HepG2 (cell line): ENCODE results near the gene HDAC4. TPM values are rescaled to one million over a fixed set of nuclear protein-coding genes. Genes with fewer than 3 reads are reported as not detected.

Experiments
- ATAC-seq: fragments of 200-7000 bp; cut with Tn5 transposase; 3 replicates; pipeline ENCODE4 v1.9.1; 2020; ENCODE audit warnings: mild to moderate bottlenecking, moderate library complexity
- BruUV-seq: library from RNA; stranded (reverse); fragments of 400-500 nt; replicated peaks from 2 replicates; lab custom pipeline; 2021; lab: Mats Ljungman, UMichigan
- CTCF ChIA-PET: fragments of 300-600 bp; formaldehyde crosslinking; extraction: SDS; loops from one replicate; lab custom pipeline; 2021; ENCODE audit warnings: low total read pairs, inconsistent platforms, low intra/inter-chr PET ratio; lab: Yijun Ruan, JAX
- POLR2A ChIA-PET: fragments of 350-600 bp; sonication (Branson Sonifier 250); formaldehyde crosslinking; loops from one replicate; lab custom pipeline; 2020; ENCODE audit warnings: antibody characterized with exemption, inconsistent platforms; lab: Yijun Ruan, JAX
- DNase-seq: peaks from one replicate; pipeline ENCODE4 v3.0.0-alpha.2; 2015; ENCODE audit warnings: low spot score
- FAIRE-seq: peaks from 3 replicates; lab custom pipeline; 2011; peaks lifted over from hg19 to GRCh38; lab: Jason Lieb, UNC
- H2AFZ ChIP-seq: one replicate; pipeline ENCODE4 v1.6.1; 2011; ENCODE audit warnings: low read length, inconsistent platforms
- H3K27ac ChIP-seq: fragments of 300-600 bp; 3 replicates; pipeline ENCODE4 v1.8.0; 2011; ENCODE audit warnings: mixed run types, mild to moderate bottlenecking, mixed read lengths, low read length, inconsistent platforms; ENCODE audit not compliant: insufficient read depth; ENCODE audit errors: extremely low read length
- H3K27me3 ChIP-seq, 2 experiments: fragments of 200-600 bp in 1 of 2; 2 replicates in 1 of 2; 3 replicates in 1 of 2; pipeline versions ENCODE4 v1.6.0 to v1.8.0; 2011; ENCODE audit warnings: low read length in 2 of 2, mild to moderate bottlenecking in 2 of 2, moderate library complexity in 2 of 2, inconsistent platforms in 1 of 2; ENCODE audit not compliant: insufficient read depth in 2 of 2, control insufficient read depth in 1 of 2
- H3K36me3 ChIP-seq, 2 experiments: fragments of 200-600 bp in 1 of 2; replicated peaks in 1 of 2; 2 replicates in 1 of 2; 3 replicates in 1 of 2; pipeline versions ENCODE4 v1.5.1 to v1.8.0; 2011; ENCODE audit warnings: low read length in 2 of 2, inconsistent platforms in 1 of 2; ENCODE audit not compliant: insufficient read depth in 2 of 2, control insufficient read depth in 1 of 2
- H3K4me1 ChIP-seq: 2 replicates; pipeline ENCODE4 v1.5.1; 2012; ENCODE audit warnings: low read length, inconsistent platforms; ENCODE audit not compliant: insufficient read depth
- H3K4me2 ChIP-seq: 2 replicates; pipeline ENCODE4 v1.6.0; 2011; ENCODE audit warnings: low read depth, low read length, inconsistent platforms
- H3K4me3 ChIP-seq, 3 experiments: fragments of 200-600 bp in 1 of 3; sonication (generic), shearing (Covaris generic) in 1 of 3; replicated peaks in 1 of 3; 2 replicates each; pipeline ENCODE4 v1.5.1; 2011 to 2016; ENCODE audit warnings: low read length in 3 of 3, inconsistent platforms in 2 of 3, low read depth in 2 of 3, mild to moderate bottlenecking in 2 of 3, control low read depth in 1 of 3, mixed read lengths in 1 of 3; ENCODE audit not compliant: insufficient read depth in 1 of 3
- H3K79me2 ChIP-seq: one replicate; pipeline ENCODE4 v1.6.1; 2011; ENCODE audit warnings: low read length, inconsistent platforms; ENCODE audit not compliant: insufficient read depth
- H3K9ac ChIP-seq: 2 replicates; pipeline ENCODE4 v1.6.0; 2011; ENCODE audit warnings: mild to moderate bottlenecking, low read depth, low read length, inconsistent platforms; ENCODE audit not compliant: insufficient read depth
- H3K9me3 ChIP-seq: 2 replicates; pipeline ENCODE4 v1.5.1; 2012; ENCODE audit warnings: mild to moderate bottlenecking, low read length
- H4K20me1 ChIP-seq: 2 replicates; pipeline ENCODE4 v1.6.0; 2011; ENCODE audit warnings: inconsistent platforms, mild to moderate bottlenecking, low read length, moderate library complexity; ENCODE audit not compliant: insufficient read depth
- CENPBD1 ChIP-seq: sonication (generic); formaldehyde crosslinking; IDR thresholded peaks from 2 replicates; pipeline ENCODE4 v1.8.0; 2022; ENCODE audit warnings: missing genetic modification reagents, low read depth, mild to moderate bottlenecking, borderline replicate concordance
- TBX2 ChIP-seq: sonication (generic); formaldehyde crosslinking; IDR thresholded peaks from 2 replicates; pipeline ENCODE4 v1.5.0; 2020; ENCODE audit warnings: missing genetic modification reagents, mild to moderate bottlenecking, borderline replicate concordance
- ZBTB33 ChIP-seq: sonication (generic); formaldehyde crosslinking; IDR thresholded peaks from 2 replicates; pipeline ENCODE4 v1.4.0; 2020; ENCODE audit warnings: missing genetic modification reagents
- ZFP36 ChIP-seq: fragments of 150-350 bp; IDR thresholded peaks from 2 replicates; pipeline ENCODE4 v1.6.1; 2018; ENCODE audit warnings: borderline replicate concordance, low read length, low read depth; ENCODE audit not compliant: partially characterized antibody
- ZNF687 ChIP-seq: sonication (generic); formaldehyde crosslinking; IDR thresholded peaks from 2 replicates; pipeline ENCODE4 v1.5.1; 2020; ENCODE audit warnings: mild to moderate bottlenecking, missing genetic modification reagents, moderate library complexity
- ZNF709 ChIP-seq: sonication (generic); formaldehyde crosslinking; IDR thresholded peaks from 2 replicates; pipeline ENCODE4 v1.5.0; 2020; ENCODE audit warnings: mild to moderate bottlenecking, missing genetic modification reagents
- WGBS: methylation state at CpG from one replicate; pipeline ENCODE4 v1.1.6; 2017; ENCODE audit warnings: low lambda C conversion rate; 5-methylcytosine and 5-hydroxymethylcytosine counted together
- in situ Hi-C: cut with HindIII; loops from 2 replicates; pipeline ENCODE4 v1.10.0; 2017; ENCODE audit warnings: low pct_unique_long_range_greater_than_20kb; ENCODE audit not compliant: extremely low pct_ligation_motif_present
- intact Hi-C: fragments of 100-400 bp; cut with micrococcal nuclease; formaldehyde crosslinking; loops from one replicate; pipeline ENCODE4 v1.10.0; 2022; ENCODE audit not compliant: unreplicated experiment
- polyA plus RNA-seq, 8 experiments: library from polyadenylated mRNA; depleted of rRNA in 3 of 8; stranded (reverse) in 7 of 8; unstranded in 1 of 8; fragments of >200 nt; fragmentation: Illumina TruSeq in 4 of 8; extraction: Trizol in 4 of 8; gene quantifications; 2 replicates each; pipeline versions ENCODE4 v1.2.1 to v1.2.3, GENCODE V29; 2011 to 2016; ENCODE audit warnings: low read depth in 4 of 8, missing spikeins in 1 of 8, mixed read lengths in 1 of 8; ENCODE audit not compliant: insufficient read depth in 1 of 8
- total RNA-seq, 5 experiments: library from RNA; depleted of rRNA; stranded (reverse); fragments of >200 nt; fragmentation: Illumina TruSeq; extraction: Trizol; gene quantifications; 2 replicates each; pipeline ENCODE4 v1.2.3, GENCODE V29; 2016; ENCODE audit warnings: low read depth in 1 of 5
- TF ChIP-seq, protein P1 (sequence below): sonication (generic); formaldehyde crosslinking; IDR thresholded peaks from 2 replicates; pipeline ENCODE4 v1.9.0; 2021; ENCODE audit warnings: mild to moderate bottlenecking, missing genetic modification reagents

The HDAC4 gene
- total and polyA plus RNA-seq, 2 of the 13 experiments (the other 11 are each of a cell fraction or from before 2014, with no cell fraction given) = 10.1 to 11.5 TPM

DNA sequence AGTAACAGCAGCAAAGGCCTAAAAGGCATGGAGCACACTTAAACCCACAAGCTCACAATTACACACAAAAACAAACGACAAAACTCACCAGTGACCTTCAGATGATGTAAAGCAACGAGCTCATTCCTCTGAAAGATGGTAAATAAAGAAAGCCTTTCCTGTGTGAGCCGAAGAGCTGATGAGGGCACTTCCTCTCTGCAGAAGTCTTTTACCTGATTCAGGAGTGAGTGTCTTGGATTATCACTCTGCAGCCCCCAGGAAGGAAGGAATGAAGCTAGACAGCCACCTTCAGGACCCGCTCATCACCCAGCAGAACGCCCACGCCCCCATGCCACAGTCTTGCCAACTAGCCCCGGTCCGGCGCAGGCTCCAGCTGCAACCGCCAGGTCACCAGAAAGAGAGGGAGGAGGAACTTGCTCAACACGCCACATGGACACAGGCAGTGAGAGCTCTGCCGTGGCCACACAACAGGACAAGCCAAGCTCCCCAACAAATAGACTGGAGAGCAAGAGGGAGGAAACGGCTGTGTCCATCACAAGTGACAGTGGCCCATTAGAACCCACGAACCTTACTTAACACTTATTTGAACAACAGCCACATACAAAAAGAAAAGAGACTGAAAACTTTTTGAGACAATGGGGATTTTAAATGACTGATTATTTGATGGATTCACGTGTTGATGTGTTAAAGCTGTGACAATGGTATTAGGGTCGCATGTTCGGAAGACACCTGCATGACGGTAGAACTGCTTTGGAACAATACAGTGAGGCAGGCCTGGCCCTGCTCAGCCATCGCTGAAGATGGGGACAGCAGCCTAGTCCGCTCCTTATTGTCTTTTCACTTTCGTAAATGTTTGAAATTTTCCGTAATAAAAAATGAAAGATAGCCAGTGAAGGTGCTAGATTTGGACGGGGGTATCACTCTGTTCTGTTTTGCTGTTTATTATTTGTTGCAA is 127.3 kb downstream of the HDAC4 start:
- H4K20me1 ChIP-seq = peaks cover 41% of the 10 kb centered on the region
- H2AFZ ChIP-seq = no peak overlapping the region
- ATAC-seq (no peak), FAIRE-seq (peak; percentile 56), DNase-seq (no peak)
- H3K27me3 ChIP-seq = no peaks in the 10 kb centered on the region
- in situ Hi-C loops (no loop called here), intact Hi-C loops (no loop called here)
- 83% methylated on average over 19 of the region's 23 CpGs for WGBS
- H3K4me3 ChIP-seq = no peak overlapping the region
- no peak overlapping the region for H3K9ac ChIP-seq
- no peak overlapping the region for H3K4me2 ChIP-seq
- peaks cover 23% of the 10 kb centered on the region for H3K79me2 ChIP-seq
- peaks cover 23% of the 10 kb centered on the region for H3K4me1 ChIP-seq
- POLR2A ChIA-PET = interaction anchor here (0.9 kb wide), 1 partner anchor 23 kb away, joined by 4 read pairs; no protein-coding TSS in a partner anchor
- TF ChIP-seq ZNF687 (CRISPR knock-in tag) (0 out of 2 replicates have a peak, but pooled peaks have one; percentile 17), TBX2 (CRISPR knock-in tag) (no peak), ZNF709 (CRISPR knock-in tag) (0 out of 2 replicates have a peak, but pooled peaks have one; percentile 27), CENPBD1 (CRISPR knock-in tag) (no peak), ZBTB33 (peak; percentile 39; the same call in 1 of the 2 replicates), ZFP36 (no peak)
- TF ChIP-seq, protein P1, sequence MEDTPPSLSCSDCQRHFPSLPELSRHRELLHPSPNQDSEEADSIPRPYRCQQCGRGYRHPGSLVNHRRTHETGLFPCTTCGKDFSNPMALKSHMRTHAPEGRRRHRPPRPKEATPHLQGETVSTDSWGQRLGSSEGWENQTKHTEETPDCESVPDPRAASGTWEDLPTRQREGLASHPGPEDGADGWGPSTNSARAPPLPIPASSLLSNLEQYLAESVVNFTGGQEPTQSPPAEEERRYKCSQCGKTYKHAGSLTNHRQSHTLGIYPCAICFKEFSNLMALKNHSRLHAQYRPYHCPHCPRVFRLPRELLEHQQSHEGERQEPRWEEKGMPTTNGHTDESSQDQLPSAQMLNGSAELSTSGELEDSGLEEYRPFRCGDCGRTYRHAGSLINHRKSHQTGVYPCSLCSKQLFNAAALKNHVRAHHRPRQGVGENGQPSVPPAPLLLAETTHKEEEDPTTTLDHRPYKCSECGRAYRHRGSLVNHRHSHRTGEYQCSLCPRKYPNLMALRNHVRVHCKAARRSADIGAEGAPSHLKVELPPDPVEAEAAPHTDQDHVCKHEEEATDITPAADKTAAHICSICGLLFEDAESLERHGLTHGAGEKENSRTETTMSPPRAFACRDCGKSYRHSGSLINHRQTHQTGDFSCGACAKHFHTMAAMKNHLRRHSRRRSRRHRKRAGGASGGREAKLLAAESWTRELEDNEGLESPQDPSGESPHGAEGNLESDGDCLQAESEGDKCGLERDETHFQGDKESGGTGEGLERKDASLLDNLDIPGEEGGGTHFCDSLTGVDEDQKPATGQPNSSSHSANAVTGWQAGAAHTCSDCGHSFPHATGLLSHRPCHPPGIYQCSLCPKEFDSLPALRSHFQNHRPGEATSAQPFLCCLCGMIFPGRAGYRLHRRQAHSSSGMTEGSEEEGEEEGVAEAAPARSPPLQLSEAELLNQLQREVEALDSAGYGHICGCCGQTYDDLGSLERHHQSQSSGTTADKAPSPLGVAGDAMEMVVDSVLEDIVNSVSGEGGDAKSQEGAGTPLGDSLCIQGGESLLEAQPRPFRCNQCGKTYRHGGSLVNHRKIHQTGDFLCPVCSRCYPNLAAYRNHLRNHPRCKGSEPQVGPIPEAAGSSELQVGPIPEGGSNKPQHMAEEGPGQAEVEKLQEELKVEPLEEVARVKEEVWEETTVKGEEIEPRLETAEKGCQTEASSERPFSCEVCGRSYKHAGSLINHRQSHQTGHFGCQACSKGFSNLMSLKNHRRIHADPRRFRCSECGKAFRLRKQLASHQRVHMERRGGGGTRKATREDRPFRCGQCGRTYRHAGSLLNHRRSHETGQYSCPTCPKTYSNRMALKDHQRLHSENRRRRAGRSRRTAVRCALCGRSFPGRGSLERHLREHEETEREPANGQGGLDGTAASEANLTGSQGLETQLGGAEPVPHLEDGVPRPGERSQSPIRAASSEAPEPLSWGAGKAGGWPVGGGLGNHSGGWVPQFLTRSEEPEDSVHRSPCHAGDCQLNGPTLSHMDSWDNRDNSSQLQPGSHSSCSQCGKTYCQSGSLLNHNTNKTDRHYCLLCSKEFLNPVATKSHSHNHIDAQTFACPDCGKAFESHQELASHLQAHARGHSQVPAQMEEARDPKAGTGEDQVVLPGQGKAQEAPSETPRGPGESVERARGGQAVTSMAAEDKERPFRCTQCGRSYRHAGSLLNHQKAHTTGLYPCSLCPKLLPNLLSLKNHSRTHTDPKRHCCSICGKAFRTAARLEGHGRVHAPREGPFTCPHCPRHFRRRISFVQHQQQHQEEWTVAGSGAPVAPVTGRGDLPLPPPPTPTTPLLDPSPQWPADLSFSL (CRISPR knock-in tag) = peak; percentile 83; the same call in 1 of the 2 replicates
- CTCF ChIA-PET = no interaction called here
- no peaks in the 10 kb centered on the region for H3K9me3 ChIP-seq
- no peaks in the 10 kb centered on the region; a peak in 1 of 5 replicates for H3K36me3 ChIP-seq
- BruUV-seq = no TSS peak
- H3K27ac ChIP-seq = no peak overlapping the region
